NCI-H1092 (cell line): ENCODE data around the gene UPK3A.
"Not testable (repeated sequence)": the region's sequence is repeated elsewhere in the genome, so short reads cannot be mapped to it uniquely, and the experiment has no call there.

Source experiments
- DNase-seq: peaks from one replicate; lab custom pipeline; 2025; lab: John Stamatoyannopoulos, UW

Gene UPK3A

GRCh38 chr22:45281010-45281409 lies 3.7 kb upstream of the UPK3A start:
- DNase-seq = no peak

GRCh38 chr22:45285263-45286058 lies 712 bp downstream of the UPK3A start:
- DNase-seq = no peak

GRCh38 chr22:45286854-45287551 lies 2.3 kb downstream of the UPK3A start:
- DNase-seq = no peak

GRCh38 chr22:45290410-45290936 lies 5.7 kb downstream of the UPK3A start:
- no peak for DNase-seq

GRCh38 chr22:45291061-45291930 lies 6.5 kb downstream of the UPK3A start:
- DNase-seq = no peak

GRCh38 chr22:45291931-45292290 lies 7.2 kb downstream of the UPK3A start:
- no peak for DNase-seq

- DNase-seq = no peak
Observed at GRCh38 chr22:45292731-45293442, 8.1 kb downstream of the UPK3A start.

- DNase-seq = no peak
Observed at GRCh38 chr22:45294030-45294429, 9.3 kb downstream of the UPK3A start.

GRCh38 chr22:45295004-45295403 lies 10.3 kb downstream of the UPK3A start:
- not testable (repeated sequence) for DNase-seq

- DNase-seq = no peak
Observed at GRCh38 chr22:45295492-45295891, 10.7 kb downstream of the UPK3A start.

- DNase-seq = no peak
Observed at GRCh38 chr22:45296628-45297297, 12.0 kb downstream of the UPK3A start.

GRCh38 chr22:45298934-45299505 lies 14.3 kb downstream of the UPK3A start:
- DNase-seq = no peak

- no peak for DNase-seq
Observed at GRCh38 chr22:45302751-45303150, 18.0 kb downstream of the UPK3A start.

- DNase-seq = no peak
Observed at GRCh38 chr22:45303181-45303580, 18.4 kb downstream of the UPK3A start.

- DNase-seq = no peak
Observed at GRCh38 chr22:45304971-45305370, 20.2 kb downstream of the UPK3A start.

GRCh38 chr22:45305456-45306075 lies 20.8 kb downstream of the UPK3A start:
- DNase-seq = no peak

GRCh38 chr22:45306139-45306538 lies 21.4 kb downstream of the UPK3A start:
- no peak for DNase-seq

- no peak for DNase-seq
Observed at GRCh38 chr22:45308391-45308956, 23.7 kb downstream of the UPK3A start.

- DNase-seq = no peak
Observed at GRCh38 chr22:45308957-45309421, 24.2 kb downstream of the UPK3A start.
